ENCODE measurements around the gene PTPRM.
"Not testable (repeated sequence)": the region's sequence is repeated elsewhere in the genome, so short reads cannot be mapped to it uniquely, and the experiment has no call there.

DNA sequence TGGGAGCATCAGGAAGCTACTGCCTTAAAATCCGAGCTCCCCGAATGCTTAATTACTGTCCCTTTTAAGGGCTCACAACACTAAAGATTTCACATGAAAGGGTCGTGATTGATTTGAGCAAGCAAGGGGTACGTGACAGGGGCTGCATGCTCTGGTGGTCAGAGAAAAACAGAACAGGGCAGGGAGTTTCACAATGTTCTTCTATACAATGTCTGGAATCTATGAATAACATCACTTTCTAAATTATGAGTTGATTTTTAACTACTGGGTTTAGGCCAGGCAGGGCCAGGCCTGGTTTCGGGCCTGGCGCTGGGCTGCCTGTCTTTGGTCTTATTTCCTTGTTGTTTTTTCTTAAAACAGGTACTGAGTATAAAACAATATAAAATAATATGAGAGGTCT is 169.4 kb downstream of the PTPRM start:
- TF ChIP-seq, protein P1, sequence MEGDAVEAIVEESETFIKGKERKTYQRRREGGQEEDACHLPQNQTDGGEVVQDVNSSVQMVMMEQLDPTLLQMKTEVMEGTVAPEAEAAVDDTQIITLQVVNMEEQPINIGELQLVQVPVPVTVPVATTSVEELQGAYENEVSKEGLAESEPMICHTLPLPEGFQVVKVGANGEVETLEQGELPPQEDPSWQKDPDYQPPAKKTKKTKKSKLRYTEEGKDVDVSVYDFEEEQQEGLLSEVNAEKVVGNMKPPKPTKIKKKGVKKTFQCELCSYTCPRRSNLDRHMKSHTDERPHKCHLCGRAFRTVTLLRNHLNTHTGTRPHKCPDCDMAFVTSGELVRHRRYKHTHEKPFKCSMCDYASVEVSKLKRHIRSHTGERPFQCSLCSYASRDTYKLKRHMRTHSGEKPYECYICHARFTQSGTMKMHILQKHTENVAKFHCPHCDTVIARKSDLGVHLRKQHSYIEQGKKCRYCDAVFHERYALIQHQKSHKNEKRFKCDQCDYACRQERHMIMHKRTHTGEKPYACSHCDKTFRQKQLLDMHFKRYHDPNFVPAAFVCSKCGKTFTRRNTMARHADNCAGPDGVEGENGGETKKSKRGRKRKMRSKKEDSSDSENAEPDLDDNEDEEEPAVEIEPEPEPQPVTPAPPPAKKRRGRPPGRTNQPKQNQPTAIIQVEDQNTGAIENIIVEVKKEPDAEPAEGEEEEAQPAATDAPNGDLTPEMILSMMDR (IDR thresholded peaks at IDR 0.05; ENCODE audit: low read depth, low read length): not testable (repeated sequence)
- TF ChIP-seq, protein P2, sequence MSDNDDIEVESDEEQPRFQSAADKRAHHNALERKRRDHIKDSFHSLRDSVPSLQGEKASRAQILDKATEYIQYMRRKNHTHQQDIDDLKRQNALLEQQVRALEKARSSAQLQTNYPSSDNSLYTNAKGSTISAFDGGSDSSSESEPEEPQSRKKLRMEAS (IDR thresholded peaks at IDR 0.05; ENCODE audit: low read depth, low read length): not testable (repeated sequence)
